ENCODE measurements around the gene PDCD1. TPM values are rescaled to one million over a fixed set of nuclear protein-coding genes. Genes with fewer than 3 reads are reported as not detected.
"Not testable (repeated sequence)": the region's sequence is repeated elsewhere in the genome, so short reads cannot be mapped to it uniquely, and the experiment has no call there.

PDCD1 gene
- total and polyA plus RNA-seq, 2 donors (not counting 1 experiment from before 2014, with no cell fraction given) = 0.28 to 1.3 TPM

GRCh38 chr2:241820625-241821384 lies 37.9 kb downstream of the PDCD1 start:
- WGBS (ENCODE audit: insufficient coverage) = 90% methylated on average over 22 of the region's 31 CpGs
- CTCF ChIA-PET = no interaction called here

GRCh38 chr2:241819947-241820624 lies 38.6 kb downstream of the PDCD1 start:
- not testable (repeated sequence) for DNase-seq, H3K27ac Mint-ChIP-seq

More at GRCh38 chr2:241820625-241821384, 37.9 kb downstream of the PDCD1 start:
- H3K4me1 Mint-ChIP-seq = peaks cover 7% of the 10 kb centered on the region
- DNase-seq (no peak), ATAC-seq (ENCODE audit: low read depth) (no peak)
- H3K27me3 ChIP-seq (replicated peaks in 1 of 4; ENCODE audit: control extremely low read depth in 1 of 4, control insufficient read depth in 3 of 4, insufficient read depth in 4 of 4, low read length in 3 of 4) = peaks cover 0 to 22% (median 2%) of the 10 kb centered on the region in 4 experiments
- POLR2A ChIA-PET = no interaction called here
- peaks cover 0 to 19% (median 0%) of the 10 kb centered on the region in 3 donors for H3K9me3 ChIP-seq (ENCODE audit: control extremely low read depth in 1 of 3, control insufficient read depth in 2 of 3, insufficient read depth in 1 of 3, low read length in 2 of 3)
- H3K79me2 ChIP-seq (ENCODE audit: control insufficient read depth, insufficient read depth, low read length) = no peaks in the 10 kb centered on the region
- H3K27ac Mint-ChIP-seq = no peak overlapping the region
- H3K4me1 ChIP-seq (ENCODE audit: control insufficient read depth in 2 of 2, insufficient read depth in 2 of 2, low read length in 2 of 2) = peaks cover 6 to 25% of the 10 kb centered on the region in 2 donors
- no peaks in the 10 kb centered on the region for H4K20me1 ChIP-seq (ENCODE audit: control insufficient read depth, insufficient read depth, low read length, poor library complexity, severe bottlenecking)
- no peak overlapping the region for H3K27ac ChIP-seq (ENCODE audit: low read length in 2 of 2)
- no peak overlapping the region for H3K9ac ChIP-seq (ENCODE audit: low read length)
- peaks cover 27% of the 10 kb centered on the region for H3K27me3 Mint-ChIP-seq
- H2AFZ ChIP-seq (ENCODE audit: insufficient read depth, low read depth, low read length, poor library complexity, severe bottlenecking) = no peak overlapping the region
- TF ChIP-seq CTCF (IDR thresholded peaks at IDR 0.05) = no peak
- TF ChIP-seq EZH2 (IDR thresholded peaks at IDR 0.05; ENCODE audit: borderline replicate concordance, insufficient read depth, low read depth, low read length, poor library complexity, severe bottlenecking) = no peak
- no peaks in the 10 kb centered on the region for H3K9me3 Mint-ChIP-seq (ENCODE audit: insufficient read depth)
- intact Hi-C loops (cut with micrococcal nuclease) = no loop called here
- no peaks in the 10 kb centered on the region for H3K36me3 ChIP-seq (replicated peaks in 1 of 2; ENCODE audit: control extremely low read depth in 1 of 2, control insufficient read depth in 1 of 2, extremely low read depth in 1 of 2, insufficient read depth in 2 of 2, low read length in 1 of 2)
- H3K4me3 Mint-ChIP-seq = no peak overlapping the region
- no peak overlapping the region for H3K4me3 ChIP-seq (ENCODE audit: control extremely low read depth in 1 of 5, extremely low read depth in 1 of 5, insufficient read depth in 1 of 5, low read depth in 2 of 5, low read length in 4 of 5)
- H3K4me2 ChIP-seq (replicated peaks; ENCODE audit: low read depth, low read length, poor library complexity, severe bottlenecking) = no peak overlapping the region

More at GRCh38 chr2:241819947-241820624, 38.6 kb downstream of the PDCD1 start:
- intact Hi-C loops (cut with micrococcal nuclease); H4K20me1 ChIP-seq (ENCODE audit: control insufficient read depth, insufficient read depth, low read length, poor library complexity, severe bottlenecking); CTCF ChIA-PET; H3K4me1 Mint-ChIP-seq; H2AFZ ChIP-seq (ENCODE audit: insufficient read depth, low read depth, low read length, poor library complexity, severe bottlenecking); H3K4me3 ChIP-seq (ENCODE audit: control extremely low read depth in 1 of 5, extremely low read depth in 1 of 5, insufficient read depth in 1 of 5, low read depth in 2 of 5, low read length in 4 of 5); H3K4me3 Mint-ChIP-seq; H3K9me3 Mint-ChIP-seq (ENCODE audit: insufficient read depth); H3K79me2 ChIP-seq (ENCODE audit: control insufficient read depth, insufficient read depth, low read length); H3K36me3 ChIP-seq (replicated peaks in 1 of 2; ENCODE audit: control extremely low read depth in 1 of 2, control insufficient read depth in 1 of 2, extremely low read depth in 1 of 2, insufficient read depth in 2 of 2, low read length in 1 of 2); POLR2A ChIA-PET; ATAC-seq (ENCODE audit: low read depth); H3K4me2 ChIP-seq (replicated peaks; ENCODE audit: low read depth, low read length, poor library complexity, severe bottlenecking); H3K9ac ChIP-seq (ENCODE audit: low read length): not testable (repeated sequence)
- Histone ChIP-seq H3K4me1 (ENCODE audit: control insufficient read depth in 2 of 2, insufficient read depth in 2 of 2, low read length in 2 of 2) (peaks cover 6 to 25% of the 10 kb centered on the region in 2 donors), H3K27me3 (replicated peaks in 1 of 4; ENCODE audit: control extremely low read depth in 1 of 4, control insufficient read depth in 3 of 4, insufficient read depth in 4 of 4, low read length in 3 of 4) (peaks cover 0 to 22% (median 2%) of the 10 kb centered on the region in 4 experiments), H3K27ac (ENCODE audit: low read length in 2 of 2) (peak overlapping the region in 1 of 2 donors; percentile 7), H3K9me3 (ENCODE audit: control extremely low read depth in 1 of 3, control insufficient read depth in 2 of 3, insufficient read depth in 1 of 3, low read length in 2 of 3) (peaks cover 0 to 19% (median 0%) of the 10 kb centered on the region in 3 donors)
- WGBS (ENCODE audit: insufficient coverage) = 81% methylated on average over 25 of the region's 27 CpGs
- peaks cover 26% of the 10 kb centered on the region for H3K27me3 Mint-ChIP-seq
